Sciatic nerve (tissue), 2 donors: Measurements from ENCODE around the gene ZNF419. TPM values are rescaled to one million over a fixed set of nuclear protein-coding genes. Genes with fewer than 3 reads are reported as not detected.
"Not testable (repeated sequence)": the region's sequence is repeated elsewhere in the genome, so short reads cannot be mapped to it uniquely, and the experiment has no call there.

Source experiments
- ATAC-seq: fragments of 200-7000 bp; cut with Tn5 transposase; one replicate; pipeline ENCODE4 v1.9.1; 2020; ENCODE audit warnings: mild to moderate bottlenecking, moderate library complexity
- DNase-seq: peaks from one replicate; pipeline ENCODE4 v3.0.0-alpha.2; 2020; ENCODE audit warnings: low spot score
- intact Hi-C: fragments of 100-400 bp; cut with DNase I; formaldehyde crosslinking; loops from one replicate; pipeline ENCODE4 v1.14.2; 2022
- total RNA-seq: library from RNA; stranded (reverse); fragmentation: NEBNext Ultra II Directional; extraction: Animal tissue kit (Norgen Biotek cat#: 25700); gene quantifications from one replicate; pipeline ENCODE4 v1.2.1, GENCODE V29; 2021
- donor health status: DM: no; HTN: no; CAD: no.
- donor health status: DM: no; HTN: no; CAD: no.

ZNF419 gene
- total RNA-seq, 1 donor from 2014 or later: 10.6 TPM

DNA sequence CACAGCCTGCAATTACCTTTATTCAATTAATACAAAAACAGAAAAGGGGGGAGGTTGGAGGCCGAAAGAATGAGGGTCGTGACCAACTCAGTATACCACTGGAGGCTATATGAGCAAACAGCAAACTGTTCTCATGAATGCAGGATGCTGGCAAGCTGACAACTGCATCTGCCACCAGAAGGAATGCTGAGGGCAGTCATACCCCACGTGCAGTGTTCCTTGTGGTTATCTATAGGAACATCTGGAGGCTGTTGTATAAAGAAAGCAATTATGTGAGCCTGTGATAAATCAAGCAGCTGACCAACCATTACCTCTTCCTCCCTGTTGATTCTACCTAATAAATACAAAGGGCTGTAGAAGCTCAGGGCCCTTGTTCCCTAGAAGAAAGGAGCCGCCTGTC, 30.5 kb downstream of the ZNF419 start:
- intact Hi-C loops, ATAC-seq: not testable (repeated sequence)

DNA sequence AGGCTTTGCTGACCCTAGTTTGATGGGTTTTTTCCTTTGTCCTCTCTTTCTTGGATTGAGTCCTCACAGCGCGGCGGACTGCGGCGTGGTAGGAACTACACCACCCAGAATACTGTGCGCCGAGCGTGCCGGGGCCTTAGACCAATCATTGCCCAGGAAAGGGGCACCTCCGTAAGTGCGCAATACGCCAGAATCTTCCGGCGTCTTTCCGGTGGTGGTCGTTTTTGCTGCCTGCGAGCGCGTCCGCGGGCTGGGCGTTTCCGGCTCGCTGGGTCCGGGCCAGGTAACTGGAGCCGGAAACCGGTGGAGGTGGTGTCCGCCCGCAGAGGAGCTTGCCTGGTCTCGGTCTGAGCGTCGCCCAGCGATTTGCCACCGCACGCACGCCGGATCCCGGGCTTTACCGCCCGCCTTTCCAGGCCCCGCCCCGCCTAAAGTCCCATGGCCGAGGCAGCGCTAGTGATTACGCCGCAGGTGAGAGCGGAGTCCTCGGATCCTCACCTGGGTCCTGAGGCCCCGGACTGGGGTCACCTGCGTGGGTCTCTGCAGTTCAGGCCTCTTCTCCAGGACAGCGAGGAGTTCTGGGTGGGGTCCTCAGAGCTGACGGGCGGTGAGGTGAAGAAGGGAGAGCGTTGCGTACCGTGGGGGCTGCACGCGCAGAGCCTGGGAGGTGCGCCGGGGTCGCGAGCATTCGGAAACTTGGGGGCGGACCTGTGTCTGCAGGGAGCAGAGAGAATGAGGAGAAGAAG, 39.8 kb downstream of the ZNF419 start, which contains the start of gene ZNF549:
TSS of gene ZNF549 (plus strand) at position 221 of the 746 bp plus-strand sequence. CDS start at position 439, 218 bp downstream.
- DNase-seq: peak; percentile 89
- intact Hi-C loops: no loop called here

More for the DNA sequence above, 30.5 kb downstream of the ZNF419 start:
- not testable (repeated sequence) for DNase-seq

DNA sequence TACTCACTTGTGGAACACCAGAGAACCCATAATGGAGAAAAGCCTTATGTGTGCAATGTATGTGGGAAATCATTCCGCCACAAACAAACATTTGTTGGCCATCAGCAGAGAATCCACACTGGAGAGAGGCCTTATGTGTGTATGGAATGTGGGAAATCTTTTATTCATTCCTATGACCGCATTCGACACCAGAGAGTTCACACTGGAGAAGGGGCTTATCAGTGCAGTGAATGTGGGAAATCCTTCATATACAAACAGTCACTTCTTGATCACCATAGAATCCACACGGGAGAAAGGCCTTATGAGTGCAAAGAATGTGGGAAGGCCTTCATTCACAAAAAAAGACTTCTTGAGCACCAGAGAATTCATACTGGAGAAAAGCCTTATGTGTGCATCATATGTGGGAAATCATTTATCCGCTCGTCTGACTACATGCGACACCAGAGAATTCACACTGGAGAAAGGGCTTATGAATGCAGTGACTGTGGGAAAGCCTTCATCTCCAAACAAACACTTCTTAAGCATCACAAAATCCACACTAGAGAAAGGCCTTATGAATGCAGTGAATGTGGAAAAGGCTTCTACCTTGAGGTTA, 50.5 kb downstream of the ZNF419 start:
- ATAC-seq: no peak
- intact Hi-C loops: no loop called here

More for the DNA sequence above, 39.8 kb downstream of the ZNF419 start, which contains the start of gene ZNF549:
- ATAC-seq: peak; percentile 100

More for the DNA sequence above, 50.5 kb downstream of the ZNF419 start:
- no peak for DNase-seq

Other genes starting within 250 kb of the ZNF419 start
- 21.2 TPM for gene ZNF805, start 247.1 kb upstream of the ZNF419 start, total RNA-seq
- gene ZNF460, start 207.3 kb upstream of the ZNF419 start, total RNA-seq: 80.5 TPM
- 7.0 TPM for gene ZNF543, start 167.3 kb upstream of the ZNF419 start, total RNA-seq
- gene ZNF304, start 136.5 kb upstream of the ZNF419 start, total RNA-seq: 9.2 TPM
- 6.0 TPM for gene TRAPPC2B, start 124.2 kb upstream of the ZNF419 start, total RNA-seq
- gene ZNF547, start 124.2 kb upstream of the ZNF419 start, total RNA-seq: 4.0 TPM
- gene ZNF548, start 97.9 kb upstream of the ZNF419 start, total RNA-seq: 29.3 TPM
- 20.1 TPM for gene ZNF17, start 76.6 kb upstream of the ZNF419 start, total RNA-seq
- 9.7 TPM for gene ZNF749, start 52.4 kb upstream of the ZNF419 start, total RNA-seq
- gene VN1R1, start 30.6 kb upstream of the ZNF419 start, total RNA-seq: 1.6 TPM
- gene ZNF772, start 10.2 kb upstream of the ZNF419 start, total RNA-seq: 12.5 TPM
- gene ZNF773, start 12.2 kb downstream of the ZNF419 start, total RNA-seq: 10.7 TPM
- 9.5 TPM for gene ZNF549, start 39.6 kb downstream of the ZNF419 start, total RNA-seq
- 11.3 TPM for gene ZNF550, start 72.1 kb downstream of the ZNF419 start, total RNA-seq
- 6.4 TPM for gene ZNF416, start 91.2 kb downstream of the ZNF419 start, total RNA-seq
- 4.9 TPM for gene ZIK1, start 96.4 kb downstream of the ZNF419 start, total RNA-seq
- gene ZNF530, start 112.1 kb downstream of the ZNF419 start, total RNA-seq: 3.2 TPM
- gene ZNF134, start 126.5 kb downstream of the ZNF419 start, total RNA-seq: 16.5 TPM
- gene ZNF211, start 145.4 kb downstream of the ZNF419 start, total RNA-seq: 17.7 TPM
- not detected for gene ZSCAN4, start 181.2 kb downstream of the ZNF419 start, total RNA-seq
- 8.0 TPM for gene ZNF551, start 194.2 kb downstream of the ZNF419 start, total RNA-seq
- 1.8 TPM for gene ZNF154, start 221.5 kb downstream of the ZNF419 start, total RNA-seq
- 3.9 TPM for gene ZNF671, start 239.9 kb downstream of the ZNF419 start, total RNA-seq